ENCODE measurements around the gene EFNA3.
"Not testable (repeated sequence)": the region's sequence is repeated elsewhere in the genome, so short reads cannot be mapped to it uniquely, and the experiment has no call there.

The EFNA3 gene

DNA sequence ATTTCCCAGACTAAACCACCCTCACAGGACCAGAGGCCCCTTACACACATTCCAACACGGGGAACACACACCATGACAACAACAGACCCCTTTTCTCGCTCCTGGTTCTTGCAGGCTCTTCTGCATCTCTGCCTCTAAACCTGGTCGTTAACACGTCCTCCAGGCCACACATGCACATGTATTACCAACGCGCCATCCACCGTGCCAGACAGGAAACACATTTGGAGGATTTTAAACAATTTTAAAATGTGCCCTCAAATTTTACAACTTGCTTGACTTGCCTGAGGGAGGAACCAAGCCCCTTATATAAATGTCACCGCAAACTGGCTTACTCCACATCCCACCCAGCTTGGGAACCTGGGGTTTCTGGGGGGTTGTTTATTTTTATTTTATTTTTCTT is 32.2 kb downstream of the EFNA3 start:
- no peak for FAIRE-seq
- TF ChIP-seq, protein P1, sequence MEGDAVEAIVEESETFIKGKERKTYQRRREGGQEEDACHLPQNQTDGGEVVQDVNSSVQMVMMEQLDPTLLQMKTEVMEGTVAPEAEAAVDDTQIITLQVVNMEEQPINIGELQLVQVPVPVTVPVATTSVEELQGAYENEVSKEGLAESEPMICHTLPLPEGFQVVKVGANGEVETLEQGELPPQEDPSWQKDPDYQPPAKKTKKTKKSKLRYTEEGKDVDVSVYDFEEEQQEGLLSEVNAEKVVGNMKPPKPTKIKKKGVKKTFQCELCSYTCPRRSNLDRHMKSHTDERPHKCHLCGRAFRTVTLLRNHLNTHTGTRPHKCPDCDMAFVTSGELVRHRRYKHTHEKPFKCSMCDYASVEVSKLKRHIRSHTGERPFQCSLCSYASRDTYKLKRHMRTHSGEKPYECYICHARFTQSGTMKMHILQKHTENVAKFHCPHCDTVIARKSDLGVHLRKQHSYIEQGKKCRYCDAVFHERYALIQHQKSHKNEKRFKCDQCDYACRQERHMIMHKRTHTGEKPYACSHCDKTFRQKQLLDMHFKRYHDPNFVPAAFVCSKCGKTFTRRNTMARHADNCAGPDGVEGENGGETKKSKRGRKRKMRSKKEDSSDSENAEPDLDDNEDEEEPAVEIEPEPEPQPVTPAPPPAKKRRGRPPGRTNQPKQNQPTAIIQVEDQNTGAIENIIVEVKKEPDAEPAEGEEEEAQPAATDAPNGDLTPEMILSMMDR (IDR thresholded peaks at IDR 0.05; ENCODE audit: insufficient read depth, missing control alignments), result no peak
- no peak for DNase-seq (ENCODE audit: insufficient read length, low spot score)

DNA sequence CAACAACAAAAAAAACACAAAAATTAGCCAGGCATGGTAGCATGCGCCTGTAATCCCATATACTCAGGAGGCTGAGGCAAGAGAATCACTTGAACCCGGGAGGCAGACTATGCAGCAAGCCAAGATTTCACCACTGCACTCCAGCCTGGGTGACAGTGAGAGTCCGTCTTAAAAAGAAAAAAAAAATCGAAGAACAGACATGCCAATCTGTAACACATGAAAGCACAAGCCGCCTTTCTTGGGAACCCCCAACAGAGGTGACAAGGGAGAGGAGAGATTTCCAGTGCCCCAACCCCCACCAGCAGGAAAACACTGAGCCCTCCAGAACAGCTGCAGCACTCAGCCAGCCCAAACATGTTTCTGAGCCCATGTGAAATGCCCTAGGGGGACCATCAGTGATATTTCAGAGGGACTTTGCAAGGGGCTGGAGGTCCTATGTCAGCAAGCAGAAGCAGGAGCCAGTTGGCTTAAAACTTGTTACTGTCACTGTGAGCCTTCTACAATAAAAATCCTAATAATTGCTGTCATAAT is 34.9 kb downstream of the EFNA3 start:
- FAIRE-seq, result no peak
- no peak for DNase-seq (ENCODE audit: insufficient read length, low spot score)
- TF ChIP-seq, protein P1 (IDR thresholded peaks at IDR 0.05; ENCODE audit: insufficient read depth, missing control alignments), result no peak

DNA sequence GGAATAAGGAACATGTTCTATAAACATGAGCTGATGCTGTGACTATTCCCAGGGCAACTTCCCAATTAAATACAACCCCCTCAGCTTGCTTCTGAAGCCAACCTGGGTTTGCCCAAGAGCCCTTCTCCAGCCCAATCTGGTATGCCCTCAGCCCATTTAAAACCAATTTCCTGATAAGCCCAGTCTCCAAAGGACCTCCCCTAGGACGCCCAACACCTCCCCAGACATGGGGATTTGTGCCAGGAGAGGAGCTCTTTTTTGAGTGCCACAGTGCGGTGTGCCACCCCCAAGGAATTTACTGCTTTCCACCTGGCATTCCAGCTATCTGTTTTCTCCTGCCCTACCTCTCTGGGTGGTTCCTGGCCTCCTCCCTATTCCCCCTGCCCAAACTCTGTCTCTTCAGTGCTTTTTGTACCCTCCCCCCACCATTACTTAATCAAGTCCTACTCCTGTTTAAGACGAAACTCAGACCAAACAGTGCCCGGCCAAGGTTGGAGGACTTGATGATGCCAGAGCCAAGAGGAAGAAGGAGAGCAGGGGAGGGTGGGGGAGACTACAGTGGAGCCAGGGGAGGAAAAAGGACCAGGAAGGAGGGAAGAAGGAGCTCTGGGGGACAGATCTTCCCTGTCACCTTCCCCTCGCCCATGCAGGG is 37.6 kb downstream of the EFNA3 start:
- FAIRE-seq (no peak), DNase-seq (ENCODE audit: insufficient read length, low spot score) (no peak)
- TF ChIP-seq, protein P1 (IDR thresholded peaks at IDR 0.05; ENCODE audit: insufficient read depth, missing control alignments), result no peak

DNA sequence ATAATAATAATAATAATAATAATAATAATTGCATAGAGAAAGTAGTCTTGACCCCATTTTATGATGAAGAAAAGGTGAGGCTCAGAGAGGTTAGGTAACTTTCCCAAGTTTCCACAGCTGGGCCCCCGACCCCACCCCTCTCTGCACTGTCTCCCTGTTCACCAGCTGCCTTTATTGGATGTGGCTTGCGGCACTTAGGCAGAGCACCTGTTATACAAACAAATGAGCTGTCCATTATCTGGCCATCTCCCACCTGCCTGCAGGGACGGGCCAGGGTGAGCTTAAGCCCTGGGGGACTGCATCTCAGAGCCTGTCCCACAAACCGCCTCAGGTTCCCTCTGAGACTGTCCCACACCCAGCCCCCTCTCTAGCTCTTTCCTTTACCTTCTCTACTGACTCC is 39.0 kb downstream of the EFNA3 start:
- TF ChIP-seq, protein P1 (IDR thresholded peaks at IDR 0.05; ENCODE audit: insufficient read depth, missing control alignments), result no peak
- DNase-seq (ENCODE audit: insufficient read length, low spot score) (no peak), FAIRE-seq (no peak)

DNA sequence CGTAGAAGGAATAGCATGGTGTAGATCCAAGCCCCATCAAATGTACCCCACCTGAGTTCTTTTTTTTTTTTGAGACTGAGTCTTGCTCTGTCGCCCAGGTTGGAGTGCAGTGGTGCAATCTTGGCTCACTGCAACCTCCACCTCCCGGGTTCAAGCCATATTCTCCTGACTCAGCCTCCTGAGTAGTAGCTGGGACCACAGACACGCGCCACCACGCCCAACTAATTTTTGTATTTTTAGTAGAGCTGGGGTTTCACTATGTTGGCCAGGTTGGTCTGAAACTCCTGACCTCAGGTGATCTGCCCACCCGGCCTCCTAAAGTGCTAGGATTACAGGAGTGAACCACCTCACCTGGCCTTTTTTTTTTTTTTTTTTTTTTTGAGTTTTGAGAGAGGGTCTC is 39.5 kb downstream of the EFNA3 start:
- not testable (repeated sequence) for DNase-seq (ENCODE audit: insufficient read length, low spot score); FAIRE-seq

DNA sequence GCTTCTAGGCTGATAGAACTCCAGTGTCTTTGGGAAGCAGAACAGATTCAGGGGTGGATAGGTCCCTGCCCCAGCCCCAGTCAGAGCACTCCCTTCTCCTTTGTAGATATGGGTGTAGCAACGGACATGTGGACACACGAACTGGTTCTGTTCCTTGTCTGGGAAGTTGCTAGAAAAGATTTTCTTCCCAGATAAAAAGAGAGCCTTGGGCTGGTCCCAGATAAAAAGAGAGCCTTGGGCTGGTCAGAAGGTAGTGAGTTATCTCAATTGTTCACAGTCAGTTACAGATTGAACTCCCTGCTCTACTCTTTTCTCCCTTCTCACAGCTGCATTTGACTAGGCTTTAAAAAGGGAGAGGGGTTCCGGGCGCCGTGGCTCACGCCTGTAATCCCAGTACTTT is 41.6 kb downstream of the EFNA3 start:
- TF ChIP-seq, protein P1 (IDR thresholded peaks at IDR 0.05; ENCODE audit: insufficient read depth, missing control alignments), result no peak
- DNase-seq (ENCODE audit: insufficient read length, low spot score), result no peak
- no peak for FAIRE-seq

DNA sequence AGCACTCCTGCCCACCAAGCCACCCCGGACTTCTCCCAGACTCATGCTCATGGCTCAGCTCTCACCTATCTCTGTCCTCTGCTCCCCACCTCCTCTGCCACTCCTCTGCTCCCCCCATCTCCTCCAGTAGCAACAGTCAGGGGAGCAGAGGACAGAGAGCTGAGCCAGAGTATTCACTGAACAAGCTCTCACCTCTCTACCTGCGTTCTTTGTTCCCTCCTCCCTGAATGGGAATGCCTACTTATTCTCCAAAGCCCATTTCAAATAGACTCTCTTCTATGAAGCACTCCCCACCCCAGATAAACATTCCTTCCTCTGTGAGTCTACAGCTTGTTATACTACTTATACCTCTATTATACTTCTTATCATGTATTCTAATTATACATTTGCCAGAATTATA is 42.6 kb downstream of the EFNA3 start:
- FAIRE-seq (no peak), DNase-seq (ENCODE audit: insufficient read length, low spot score) (no peak)
- TF ChIP-seq, protein P1 (IDR thresholded peaks at IDR 0.05; ENCODE audit: insufficient read depth, missing control alignments), result no peak

Data from D721Med (cell line).